ENCODE results near the gene MAP3K3.
A peak's percentile ranks its signal among the peaks of the same experiment; 100 is the strongest.

MAP3K3 gene

DNA sequence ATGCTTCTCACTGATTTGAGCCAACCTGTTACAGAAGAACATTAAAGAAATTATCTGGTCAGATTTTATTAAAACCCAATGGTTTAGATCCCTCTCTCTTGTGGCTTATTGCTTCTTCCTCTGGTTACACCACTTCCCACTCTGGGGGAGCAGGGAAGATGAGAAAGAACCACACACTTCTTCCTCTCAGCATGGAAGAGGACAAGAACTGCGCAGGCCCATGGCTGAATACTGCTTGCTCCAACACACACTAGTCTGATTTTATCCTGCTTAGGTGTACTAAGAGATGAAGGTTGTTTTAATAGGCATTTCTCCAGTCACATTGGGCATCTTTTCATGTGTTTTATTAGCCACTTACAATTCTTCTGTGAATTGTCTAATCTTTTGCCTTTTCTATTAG lies 27.6 kb downstream of the MAP3K3 start:
- FAIRE-seq (no peak), DNase-seq (ENCODE audit: low spot score) (no peak)

DNA sequence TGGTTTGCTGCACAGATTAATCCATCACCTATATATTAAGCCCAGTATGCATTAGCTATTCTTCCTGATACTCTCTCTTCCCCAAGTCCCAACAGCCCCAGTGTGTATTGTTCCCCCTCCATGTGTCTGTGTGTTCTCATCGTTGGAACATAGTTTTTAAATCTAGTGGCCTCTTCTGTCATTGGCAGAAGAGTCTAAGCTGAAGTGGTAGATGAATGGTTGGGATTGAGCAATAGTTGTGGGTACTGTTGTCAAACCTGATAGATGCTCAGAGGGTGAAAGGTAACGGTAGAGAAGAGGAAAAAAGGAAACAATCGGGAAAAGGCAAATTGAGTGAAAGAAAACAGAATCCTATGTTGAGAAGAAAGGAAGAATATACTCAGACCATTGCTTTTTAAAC lies 29.9 kb downstream of the MAP3K3 start:
- FAIRE-seq (no peak), DNase-seq (ENCODE audit: low spot score) (no peak)

DNA sequence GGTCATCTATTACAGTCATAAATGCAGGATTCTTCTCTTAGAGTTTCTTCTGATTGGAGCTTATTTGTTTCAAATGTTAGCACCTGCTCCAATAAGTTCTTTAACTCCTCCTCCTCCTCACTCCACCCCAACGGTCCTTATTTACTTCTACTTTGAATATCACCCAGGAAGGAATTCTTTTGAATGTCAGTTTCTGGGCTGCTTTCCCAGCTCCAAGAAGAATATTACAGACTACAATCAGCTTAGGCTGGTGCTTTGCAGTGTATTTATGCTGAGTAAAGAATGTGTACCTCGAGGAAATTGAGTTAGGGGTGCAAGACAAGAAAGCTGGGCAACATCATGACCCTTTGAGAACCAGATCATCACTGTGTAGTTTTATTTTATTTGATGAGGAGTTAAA lies 30.8 kb downstream of the MAP3K3 start:
- no peak for FAIRE-seq
- DNase-seq (ENCODE audit: low spot score): no peak

DNA sequence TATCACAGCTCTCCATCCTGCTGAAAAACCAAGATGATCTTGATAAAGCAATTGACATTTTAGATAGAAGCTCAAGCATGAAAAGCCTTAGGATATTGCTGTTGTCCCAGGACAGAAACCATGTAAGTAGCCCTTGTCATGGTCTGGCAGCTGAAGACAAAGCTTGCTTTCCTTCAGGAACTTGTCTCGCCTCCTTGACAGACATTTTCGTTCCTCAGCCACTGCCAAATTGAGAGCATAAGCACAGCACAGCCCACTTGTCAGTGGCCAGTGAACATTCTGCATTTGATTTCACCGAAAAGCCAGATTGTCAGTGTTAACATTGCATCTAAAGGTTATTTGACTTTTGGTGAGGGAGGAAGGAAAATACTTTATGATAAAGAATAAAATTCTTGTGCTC lies 35.6 kb downstream of the MAP3K3 start:
- DNase-seq (ENCODE audit: low spot score): no peak
- no peak for FAIRE-seq

DNA sequence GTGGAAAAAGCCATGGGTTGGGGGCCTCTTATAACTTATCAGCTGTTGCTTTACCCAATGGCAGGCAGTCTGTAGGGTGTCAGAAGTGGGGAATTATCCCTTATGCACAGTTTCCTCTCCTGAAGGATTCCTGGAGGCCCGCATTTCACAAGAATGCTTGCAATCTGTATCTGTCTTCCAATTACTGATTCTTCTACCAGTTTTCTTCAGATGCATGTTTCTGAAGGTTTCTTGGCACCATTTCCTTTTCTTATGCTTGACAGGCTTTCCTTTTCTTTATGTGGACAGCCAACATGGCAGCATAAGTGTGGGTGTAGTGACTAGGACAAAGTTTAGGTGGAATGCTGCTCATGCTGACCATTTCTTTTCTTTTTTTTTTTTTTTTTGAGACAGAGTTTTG lies 36.1 kb downstream of the MAP3K3 start:
- no peak for FAIRE-seq
- no peak for DNase-seq (ENCODE audit: low spot score)

DNA sequence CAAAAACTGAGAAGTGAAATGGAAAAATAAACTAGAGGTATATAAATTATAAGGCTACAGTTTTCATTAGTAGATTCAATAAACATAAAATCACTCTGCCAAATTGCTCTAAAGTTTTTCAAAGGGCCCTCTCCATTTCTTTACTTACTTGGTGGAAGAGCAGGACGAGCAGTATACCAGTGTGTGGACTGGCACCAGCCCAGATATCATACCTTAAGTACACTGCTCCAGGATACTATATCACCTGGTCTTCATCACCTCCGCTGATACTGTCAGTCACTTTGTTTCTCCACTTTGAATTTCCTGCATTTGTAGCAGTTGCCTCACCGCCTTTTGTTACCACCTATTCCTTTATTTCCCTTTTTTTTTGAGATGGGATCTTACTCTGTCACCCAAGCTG lies 37.6 kb downstream of the MAP3K3 start:
- FAIRE-seq (no peak), DNase-seq (ENCODE audit: low spot score) (no peak)

DNA sequence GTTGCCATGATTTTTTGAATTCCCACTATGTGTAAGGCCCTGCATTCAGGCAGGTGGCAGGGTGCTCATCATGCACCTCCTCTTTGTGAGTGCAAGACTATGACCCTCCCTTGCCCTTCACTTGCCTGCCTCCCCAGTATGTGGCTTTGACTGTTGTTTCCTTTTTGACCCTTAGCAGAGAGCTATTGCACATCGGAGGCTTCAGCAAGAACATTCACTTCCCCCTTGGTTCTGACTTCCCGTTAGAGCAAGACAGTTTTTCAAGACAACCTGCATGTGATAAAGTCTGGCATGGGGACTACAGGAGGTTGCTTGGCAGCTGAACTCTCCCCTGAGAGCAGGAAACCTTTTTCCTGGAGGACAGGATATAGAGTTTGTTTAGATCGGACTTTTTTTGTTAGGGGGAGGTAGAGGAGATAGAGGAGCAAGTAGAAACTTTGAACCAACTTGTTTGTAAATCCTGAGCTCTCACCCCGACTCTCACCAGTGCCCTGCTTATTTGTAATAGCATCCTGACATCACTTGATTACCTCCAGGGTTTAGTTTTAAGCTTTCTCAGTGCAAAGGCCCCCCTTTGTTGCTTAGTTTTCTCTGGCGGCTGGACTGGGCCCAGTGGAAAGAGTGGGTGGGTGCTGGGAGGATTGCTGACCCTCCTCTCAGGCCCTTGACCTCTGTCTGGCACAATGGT lies 43.5 kb downstream of the MAP3K3 start:
- no peak for DNase-seq (ENCODE audit: low spot score)
- FAIRE-seq: no peak

DNA sequence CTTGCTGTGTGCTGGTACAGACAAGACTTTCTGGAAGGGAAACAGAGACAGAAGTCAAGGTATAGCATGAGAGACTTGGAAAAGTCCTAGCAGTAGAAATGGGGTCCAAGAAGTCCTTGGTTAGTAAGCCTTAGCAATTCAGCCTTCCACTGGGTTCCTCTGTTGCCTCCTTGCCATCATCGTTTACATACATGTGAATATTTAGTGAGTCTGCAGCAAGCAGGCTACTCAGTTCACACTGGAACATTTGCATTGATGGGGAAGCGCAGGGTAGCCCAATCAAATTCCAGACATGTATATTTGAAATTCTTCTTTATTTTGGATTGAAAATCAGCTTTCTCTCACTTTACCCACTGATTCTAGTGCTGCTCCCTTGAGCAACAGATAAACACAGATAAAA lies 50.6 kb downstream of the MAP3K3 start:
- no peak for FAIRE-seq
- DNase-seq (ENCODE audit: low spot score): no peak

DNA sequence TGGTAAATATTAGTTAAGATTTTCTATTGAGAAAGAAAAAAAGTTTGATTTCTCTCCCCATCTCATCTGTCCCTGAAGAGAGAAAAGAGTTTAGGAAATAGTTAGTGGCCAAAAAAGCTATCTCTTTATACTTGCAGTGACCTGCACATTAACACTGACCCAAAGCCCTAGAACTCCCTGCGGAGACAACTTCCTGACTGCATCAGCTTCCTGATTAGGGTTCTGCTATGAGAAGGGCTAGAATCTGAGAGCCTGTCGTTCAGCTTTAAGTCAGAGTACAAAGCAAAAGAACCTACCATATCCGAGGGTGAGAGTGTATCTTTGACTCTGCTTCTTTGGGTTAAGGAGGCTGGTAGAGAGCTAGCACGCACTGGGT lies 53.0 kb downstream of the MAP3K3 start:
- DNase-seq (ENCODE audit: low spot score) (no peak), FAIRE-seq (no peak)

DNA sequence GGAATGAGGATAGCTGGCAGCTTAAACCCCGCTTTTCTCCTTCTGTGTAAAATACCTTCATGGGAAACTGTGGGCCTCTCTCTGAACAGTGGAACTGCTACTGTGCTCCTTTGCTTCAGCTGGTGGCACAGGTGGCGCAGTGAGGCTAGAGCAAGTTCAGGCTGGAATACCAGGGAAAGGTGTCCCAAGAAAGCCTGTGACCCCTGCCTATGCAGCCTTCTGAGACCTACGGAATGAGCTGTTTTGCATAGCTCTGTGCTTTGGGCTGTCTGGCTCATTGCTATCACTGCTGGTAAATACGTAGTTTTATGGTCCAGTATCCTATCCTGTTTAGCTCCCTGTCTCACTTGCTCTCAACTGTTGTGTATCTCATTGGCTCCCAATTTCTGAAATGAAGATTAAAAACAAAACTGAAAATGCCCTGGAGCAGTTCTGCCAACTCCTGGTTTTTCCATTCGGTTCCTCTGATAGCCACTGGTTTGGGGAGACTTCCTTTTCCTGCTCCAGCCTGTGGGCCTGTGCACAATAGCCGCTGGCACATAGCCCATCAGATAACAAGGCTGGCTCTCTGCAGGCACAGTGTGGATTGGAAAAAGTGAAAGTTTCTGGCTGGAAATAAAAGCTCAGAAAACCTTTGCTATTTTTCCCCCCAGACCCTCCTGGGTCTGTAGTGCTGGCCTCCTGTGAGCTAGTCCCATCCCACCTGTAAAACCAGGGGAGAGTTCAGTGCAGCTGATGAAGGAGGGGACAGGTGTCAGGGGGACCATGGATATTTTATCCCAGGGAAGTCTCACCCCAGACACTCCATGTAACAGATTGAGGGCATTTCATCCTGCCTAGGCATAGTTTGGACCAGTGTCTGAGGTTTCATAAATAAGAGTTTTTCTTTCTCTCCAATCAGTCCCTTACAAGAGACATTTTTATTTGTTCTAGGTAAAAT lies 53.7 kb downstream of the MAP3K3 start:
- FAIRE-seq (peak; percentile 70), DNase-seq (ENCODE audit: low spot score) (peak; percentile 76)

DNA sequence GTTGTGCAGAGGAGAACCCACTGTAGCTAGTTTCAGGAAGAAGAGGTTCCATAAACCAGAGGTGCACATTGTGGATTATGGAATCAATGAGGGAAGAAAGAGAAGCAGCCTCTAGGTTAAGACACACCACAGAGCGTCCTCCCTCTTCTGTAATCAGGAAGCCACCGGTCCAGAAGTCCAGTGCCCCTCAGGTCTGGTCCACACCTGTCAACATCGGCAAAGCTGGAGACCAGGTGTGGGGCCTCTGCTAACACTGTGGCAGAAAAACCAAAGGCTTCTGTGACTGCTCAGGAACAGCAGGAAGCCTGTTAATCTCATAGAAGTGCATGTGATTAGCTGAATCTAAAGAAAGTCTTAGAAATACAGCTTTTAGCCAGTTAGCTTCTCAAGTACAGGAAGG lies 54.4 kb downstream of the MAP3K3 start:
- DNase-seq (ENCODE audit: low spot score) (no peak), FAIRE-seq (no peak)

DNA sequence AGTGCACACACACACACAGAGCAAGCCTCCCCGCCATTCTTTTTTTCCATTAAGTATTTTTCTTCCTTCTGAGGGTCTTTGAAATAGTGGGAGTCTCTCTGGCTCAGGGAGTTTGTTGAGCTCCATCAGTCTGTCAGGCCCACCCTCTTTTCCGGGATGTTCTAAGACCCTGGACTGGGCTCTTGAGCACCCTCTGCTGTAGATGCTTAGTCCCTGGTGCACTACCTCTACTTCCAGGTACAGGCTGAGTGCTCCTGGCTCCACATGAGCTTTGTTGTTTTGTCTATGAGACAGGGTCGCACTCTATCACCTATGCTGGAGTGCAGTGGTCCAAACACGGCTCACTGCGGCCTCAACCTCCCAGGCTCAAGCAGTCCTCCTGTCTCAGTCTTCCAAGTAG lies 57.0 kb downstream of the MAP3K3 start:
- DNase-seq (ENCODE audit: low spot score): no peak
- no peak for FAIRE-seq

DNA sequence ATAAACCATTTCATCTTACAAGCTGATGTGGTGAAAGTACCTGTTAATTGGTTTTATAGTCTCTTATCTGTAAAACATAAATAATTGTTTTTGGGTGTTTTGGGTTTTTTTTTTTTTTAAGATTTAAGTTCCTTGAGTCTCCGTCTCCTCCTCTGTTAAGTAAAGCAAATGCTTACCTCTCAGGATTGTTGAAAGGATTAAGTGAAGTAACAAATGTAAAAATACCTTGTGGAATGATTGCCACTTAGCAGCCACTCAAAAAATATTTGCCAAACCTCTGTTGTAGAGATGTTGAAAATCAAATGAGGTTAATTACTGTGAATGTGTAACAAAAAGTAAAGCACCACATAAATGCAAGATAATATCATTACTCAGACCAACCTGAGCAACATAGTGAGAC lies 58.5 kb downstream of the MAP3K3 start:
- no peak for DNase-seq (ENCODE audit: low spot score)
- no peak for FAIRE-seq

DNA sequence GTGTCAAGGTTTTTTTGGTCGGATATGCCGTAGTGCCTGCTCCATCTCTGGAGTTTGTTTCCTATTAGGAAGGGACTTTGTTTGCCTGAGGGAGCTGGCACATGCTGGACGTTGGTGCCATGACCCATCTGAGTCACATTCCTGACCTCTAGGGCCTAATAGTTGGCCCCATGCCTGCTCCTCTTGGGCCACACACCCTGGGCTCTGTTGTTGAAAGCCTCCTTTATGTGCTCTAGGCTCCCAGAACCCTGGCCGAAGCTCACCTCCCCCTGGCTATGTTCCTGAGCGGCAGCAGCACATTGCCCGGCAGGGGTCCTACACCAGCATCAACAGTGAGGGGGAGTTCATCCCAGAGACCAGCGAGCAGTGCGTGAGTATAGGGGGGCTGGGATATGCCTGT lies 59.3 kb downstream of the MAP3K3 start:
- FAIRE-seq (no peak), DNase-seq (ENCODE audit: low spot score) (no peak)

DNA sequence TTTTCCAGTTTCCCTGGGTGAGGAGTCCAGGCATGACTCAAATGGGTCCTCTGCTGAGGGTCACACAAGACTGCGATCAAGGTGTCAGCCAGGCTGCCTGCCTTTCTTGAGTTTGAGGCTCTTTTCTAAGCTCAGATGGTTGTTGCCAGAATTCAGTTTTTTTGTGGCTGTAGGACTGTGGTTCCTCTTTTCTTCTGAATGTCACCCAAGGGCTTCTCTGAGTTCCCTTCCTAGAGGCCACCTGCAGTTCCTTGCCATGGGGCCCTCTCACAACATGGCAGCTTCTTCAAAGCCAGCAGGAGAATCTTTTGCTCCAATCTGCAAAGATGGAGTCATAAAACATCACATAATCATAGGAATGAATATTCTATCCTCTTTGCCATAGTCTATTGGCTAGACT lies 60.2 kb downstream of the MAP3K3 start:
- DNase-seq (ENCODE audit: low spot score): no peak
- no peak for FAIRE-seq

DNA sequence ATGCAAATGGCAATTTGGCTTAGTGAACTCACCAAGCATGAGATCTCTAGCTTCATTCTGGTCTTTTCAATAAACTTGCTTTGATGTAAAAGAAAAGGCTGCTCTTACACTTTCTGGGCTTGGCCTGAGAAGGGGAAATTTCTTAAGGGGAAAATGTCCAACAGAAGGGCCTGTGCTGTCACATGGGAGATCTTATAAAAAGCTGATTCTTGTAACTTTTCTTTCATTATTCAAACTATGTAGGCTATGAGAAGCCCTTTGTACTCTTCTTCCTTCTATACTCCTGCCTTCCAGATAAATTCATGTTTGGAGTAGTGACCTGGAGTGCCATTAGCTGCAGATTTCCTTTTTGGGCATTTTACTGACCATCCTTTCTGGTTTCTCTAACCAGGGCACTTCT lies 60.8 kb downstream of the MAP3K3 start:
- FAIRE-seq: no peak

DNA sequence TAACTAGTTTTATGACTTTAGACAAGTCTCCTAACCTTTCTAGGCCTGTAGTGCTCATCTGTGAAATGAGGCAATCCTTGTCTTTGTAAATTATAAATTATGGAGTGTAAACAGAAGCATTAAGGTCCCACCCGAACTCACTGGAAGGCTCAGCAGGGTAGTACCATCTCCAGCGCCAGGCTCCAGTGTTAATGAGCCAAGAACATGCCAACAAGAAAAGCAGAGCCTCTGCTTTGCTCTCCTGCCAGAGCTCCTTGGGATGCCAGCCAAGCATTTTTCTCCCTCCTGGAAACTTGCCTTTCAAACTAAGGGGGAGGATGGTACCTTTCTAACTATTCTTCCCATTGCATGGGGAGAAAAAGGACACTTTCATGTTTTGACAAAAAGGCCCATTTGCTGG lies 62.8 kb downstream of the MAP3K3 start:
- DNase-seq (ENCODE audit: low spot score) (no peak), FAIRE-seq (no peak)

More for the DNA sequence above, 60.8 kb downstream of the MAP3K3 start:
- no peak for DNase-seq (ENCODE audit: low spot score)

DNA sequence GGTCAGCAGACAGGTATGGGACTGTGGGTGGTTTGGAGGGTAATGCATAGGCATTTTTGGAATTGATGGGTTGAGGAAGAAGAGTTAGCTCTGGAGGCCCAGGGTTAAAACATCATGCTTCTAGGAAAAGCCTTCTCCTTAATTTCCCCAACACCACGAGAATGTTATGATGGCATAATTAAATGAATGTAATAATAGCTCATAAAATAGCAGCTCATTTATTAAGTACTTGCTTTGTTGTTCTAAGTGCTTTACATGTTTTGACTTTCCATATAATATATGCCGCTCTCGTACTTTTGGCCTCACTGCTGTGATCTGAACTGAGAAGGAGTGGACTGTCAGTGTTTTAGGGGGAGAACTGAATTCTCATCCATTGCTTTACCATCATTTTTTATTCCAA lies 63.4 kb downstream of the MAP3K3 start:
- no peak for FAIRE-seq
- no peak for DNase-seq (ENCODE audit: low spot score)

DNA sequence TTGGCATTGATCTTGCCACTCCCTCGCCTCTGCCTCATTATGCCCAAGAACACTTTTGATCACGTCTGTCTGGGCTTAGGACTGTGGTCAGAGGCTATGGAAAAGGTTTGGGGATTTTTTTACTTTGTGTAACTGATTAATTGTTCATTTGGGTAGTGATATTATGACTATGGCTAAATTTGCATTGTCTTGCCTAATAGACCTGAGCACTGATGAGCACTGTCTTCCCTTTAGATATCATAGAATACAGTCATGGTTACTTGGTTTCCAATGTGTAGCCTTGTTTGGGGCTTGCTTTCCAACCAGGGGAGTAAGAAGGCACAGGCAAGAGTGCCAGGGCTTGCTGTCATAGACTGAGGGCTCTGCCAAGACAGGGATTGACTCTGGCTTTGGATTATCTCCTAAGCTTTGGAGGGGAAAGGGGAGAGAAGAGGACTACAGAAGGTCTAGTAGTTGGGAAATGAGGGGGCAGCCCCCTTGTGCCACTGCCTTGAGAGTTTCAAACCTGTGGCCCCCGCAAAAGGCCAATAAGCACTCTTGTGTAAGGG lies 64.0 kb downstream of the MAP3K3 start:
- FAIRE-seq (no peak), DNase-seq (ENCODE audit: low spot score) (no peak)

DNA sequence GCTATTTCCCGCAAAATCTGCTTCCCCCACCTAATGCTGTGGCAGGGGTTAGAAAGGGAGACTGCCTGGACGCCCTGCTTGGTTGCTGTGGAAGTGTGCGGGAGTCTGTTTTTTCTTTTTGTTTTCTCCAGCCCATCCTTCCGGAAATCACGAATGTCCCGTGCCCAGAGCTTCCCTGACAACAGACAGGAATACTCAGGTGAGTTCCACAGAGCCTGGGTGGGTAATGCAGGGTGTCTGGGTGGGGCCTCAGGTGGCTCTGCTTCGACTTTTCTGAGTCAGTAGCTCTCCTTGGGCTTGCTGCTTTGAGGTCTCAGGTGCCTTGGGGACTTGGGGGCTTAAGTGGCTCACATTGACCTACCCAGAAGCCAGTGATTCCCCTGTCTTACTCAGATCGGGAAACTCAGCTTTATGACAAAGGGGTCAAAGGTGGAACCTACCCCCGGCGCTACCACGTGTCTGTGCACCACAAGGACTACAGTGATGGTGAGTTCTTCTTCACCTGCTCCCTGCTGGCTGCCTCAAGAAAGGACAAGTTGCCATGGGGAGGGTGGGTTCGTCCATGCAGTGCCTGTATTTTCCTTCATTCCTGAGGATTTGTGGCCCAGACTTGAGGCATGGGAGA lies 66.3 kb downstream of the MAP3K3 start:
- no peak for FAIRE-seq
- DNase-seq (ENCODE audit: low spot score): no peak

DNA sequence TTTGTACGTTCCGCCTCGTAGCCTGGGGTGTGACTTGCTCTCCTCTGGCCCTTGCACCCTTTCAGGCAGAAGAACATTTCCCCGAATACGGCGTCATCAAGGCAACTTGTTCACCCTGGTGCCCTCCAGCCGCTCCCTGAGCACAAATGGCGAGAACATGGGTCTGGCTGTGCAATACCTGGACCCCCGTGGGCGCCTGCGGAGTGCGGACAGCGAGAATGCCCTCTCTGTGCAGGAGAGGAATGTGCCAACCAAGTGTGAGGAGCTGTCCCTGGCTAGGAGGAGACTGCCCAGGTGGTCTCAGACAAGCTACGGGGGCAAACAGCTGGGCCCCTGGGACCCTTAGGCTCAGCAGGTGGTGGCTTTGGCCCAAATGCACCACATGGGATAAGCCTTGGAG lies 67.3 kb downstream of the MAP3K3 start:
- no peak for DNase-seq (ENCODE audit: low spot score)
- FAIRE-seq: no peak

DNA sequence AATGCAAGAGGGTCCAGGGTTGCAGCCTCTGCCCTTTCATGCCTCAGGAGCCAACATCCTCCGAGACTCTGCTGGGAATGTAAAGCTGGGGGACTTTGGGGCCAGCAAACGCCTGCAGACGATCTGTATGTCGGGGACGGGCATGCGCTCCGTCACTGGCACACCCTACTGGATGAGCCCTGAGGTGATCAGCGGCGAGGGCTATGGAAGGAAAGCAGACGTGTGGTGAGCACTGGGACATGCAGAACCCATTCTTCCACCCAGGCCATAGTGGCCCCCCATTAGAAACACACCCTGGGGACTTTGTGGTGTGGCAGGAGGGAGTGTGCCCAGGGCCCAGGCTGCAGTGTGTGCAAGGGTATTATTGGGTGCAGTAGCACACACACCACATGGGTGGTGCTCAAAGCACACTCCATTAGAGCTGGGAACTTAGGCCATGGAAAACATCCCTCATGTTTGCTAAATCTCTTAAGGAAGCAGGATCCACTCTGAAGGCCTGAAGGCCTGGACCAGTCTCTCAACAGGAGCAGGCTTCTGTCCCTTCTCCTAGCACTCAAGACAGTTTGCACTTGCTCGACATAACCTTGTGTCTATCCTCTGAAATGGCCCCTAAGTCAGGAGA lies 70.1 kb downstream of the MAP3K3 start:
- FAIRE-seq: no peak
- DNase-seq (ENCODE audit: low spot score): no peak
